HuH-7 (cell line): ENCODE results near the gene KCNK3.

ENCODE experiments used
- DNase-seq: peaks from one replicate; pipeline ENCODE4 v3.0.0; 2011; ENCODE audit warnings: low spot score

Gene KCNK3

DNA sequence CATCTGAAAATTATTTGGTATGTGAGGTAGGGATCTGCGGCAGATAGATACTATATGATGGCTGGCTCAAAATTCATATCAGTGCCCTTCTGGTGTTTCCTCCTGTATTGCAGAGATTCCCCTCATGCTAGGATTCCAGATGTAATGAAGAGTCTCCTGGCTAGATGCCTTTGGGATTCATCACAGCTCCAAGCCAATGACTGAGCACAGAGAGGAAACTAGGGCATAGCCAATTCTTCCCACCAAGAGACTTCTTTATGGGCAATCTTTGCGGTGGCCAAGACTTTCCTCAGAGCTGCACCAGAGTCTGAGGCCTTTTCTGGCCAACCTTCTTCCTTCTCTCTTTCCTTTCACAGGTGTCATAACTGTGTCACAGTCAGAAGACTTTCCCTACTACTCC, 25.9 kb upstream of the KCNK3 start:
- no peak for DNase-seq

GRCh38 chr2:26668041-26668440, 24.5 kb upstream of the KCNK3 start:
- no peak for DNase-seq

GRCh38 chr2:26668856-26669750, 23.4 kb upstream of the KCNK3 start:
- DNase-seq, result no peak

DNA sequence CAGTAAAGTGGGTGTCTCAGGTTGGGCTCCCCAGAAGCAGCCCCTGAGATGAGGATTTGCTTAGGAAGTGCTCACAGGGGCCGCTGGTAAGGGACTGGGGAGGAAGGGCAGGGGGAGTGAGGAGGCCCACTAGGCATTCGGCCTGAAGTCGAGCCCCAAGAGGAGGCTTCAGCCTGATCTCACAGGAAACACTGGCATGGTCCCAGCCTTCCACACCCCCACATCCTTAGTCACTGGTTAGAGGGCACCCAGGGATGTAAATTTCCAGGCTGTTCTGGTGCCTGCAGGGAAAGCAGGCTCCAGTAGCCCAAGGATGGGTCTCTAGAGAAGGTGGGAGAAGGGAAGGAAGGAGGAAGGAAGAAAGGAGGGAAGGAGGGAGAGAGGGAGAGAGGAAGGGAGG, 22.4 kb upstream of the KCNK3 start:
- DNase-seq, result no peak

DNA sequence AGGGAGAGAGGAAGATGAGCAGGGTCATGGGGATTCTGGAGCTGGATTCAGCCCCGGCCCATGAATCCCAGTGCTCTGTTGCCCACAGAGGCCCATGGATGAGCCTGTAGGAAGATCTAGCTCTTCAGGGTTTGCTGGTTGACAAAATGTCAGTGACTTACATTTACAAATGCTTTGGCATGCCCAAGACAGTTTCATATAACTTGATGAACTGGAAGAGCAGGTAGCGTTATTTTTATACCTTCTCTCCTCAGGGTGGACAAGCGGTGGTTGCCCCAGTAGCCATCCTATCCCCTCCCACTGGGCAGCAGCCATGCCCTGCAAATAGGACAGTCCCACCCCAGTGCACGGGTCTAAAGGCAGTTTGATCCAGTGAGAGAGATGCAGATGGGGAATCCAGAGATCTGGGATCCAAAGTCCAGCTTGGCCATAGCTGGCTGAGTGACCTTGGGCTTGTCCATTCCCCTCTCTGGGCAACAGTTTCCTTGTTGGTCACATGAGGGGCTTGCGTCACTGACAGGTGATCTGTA, 21.5 kb upstream of the KCNK3 start:
- no peak for DNase-seq

- no peak for DNase-seq
Observed at GRCh38 chr2:26671691-26672090, 20.8 kb upstream of the KCNK3 start.

- no peak for DNase-seq
Observed at GRCh38 chr2:26672112-26672817, 20.3 kb upstream of the KCNK3 start.

DNA sequence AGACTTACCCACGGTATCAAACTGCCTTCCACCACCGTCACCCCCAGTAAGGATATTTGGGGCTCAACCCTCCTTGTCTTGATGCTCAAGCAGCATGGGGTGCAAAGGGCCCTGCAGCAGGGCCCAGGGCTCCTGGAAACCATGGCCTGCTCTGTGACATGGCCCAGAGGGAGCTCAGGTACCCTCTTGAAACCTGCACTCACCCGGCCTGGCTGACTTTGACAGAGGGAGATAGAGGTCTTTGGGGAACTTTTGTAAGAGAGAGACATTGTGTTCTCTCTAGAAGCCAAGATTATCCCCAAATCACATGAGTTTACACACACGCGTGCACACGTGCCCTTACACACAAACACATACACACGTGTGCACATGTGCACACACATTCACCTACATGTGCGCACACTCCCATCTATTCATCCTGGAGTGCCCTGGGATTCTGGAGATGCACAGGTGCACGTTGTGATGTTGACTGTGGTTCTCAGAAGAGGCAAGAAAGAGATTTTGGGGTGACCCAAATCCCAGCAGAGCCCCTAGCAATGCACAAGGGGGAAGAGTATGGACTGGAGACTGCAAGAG, 19.6 kb upstream of the KCNK3 start:
- DNase-seq, result no peak

DNA sequence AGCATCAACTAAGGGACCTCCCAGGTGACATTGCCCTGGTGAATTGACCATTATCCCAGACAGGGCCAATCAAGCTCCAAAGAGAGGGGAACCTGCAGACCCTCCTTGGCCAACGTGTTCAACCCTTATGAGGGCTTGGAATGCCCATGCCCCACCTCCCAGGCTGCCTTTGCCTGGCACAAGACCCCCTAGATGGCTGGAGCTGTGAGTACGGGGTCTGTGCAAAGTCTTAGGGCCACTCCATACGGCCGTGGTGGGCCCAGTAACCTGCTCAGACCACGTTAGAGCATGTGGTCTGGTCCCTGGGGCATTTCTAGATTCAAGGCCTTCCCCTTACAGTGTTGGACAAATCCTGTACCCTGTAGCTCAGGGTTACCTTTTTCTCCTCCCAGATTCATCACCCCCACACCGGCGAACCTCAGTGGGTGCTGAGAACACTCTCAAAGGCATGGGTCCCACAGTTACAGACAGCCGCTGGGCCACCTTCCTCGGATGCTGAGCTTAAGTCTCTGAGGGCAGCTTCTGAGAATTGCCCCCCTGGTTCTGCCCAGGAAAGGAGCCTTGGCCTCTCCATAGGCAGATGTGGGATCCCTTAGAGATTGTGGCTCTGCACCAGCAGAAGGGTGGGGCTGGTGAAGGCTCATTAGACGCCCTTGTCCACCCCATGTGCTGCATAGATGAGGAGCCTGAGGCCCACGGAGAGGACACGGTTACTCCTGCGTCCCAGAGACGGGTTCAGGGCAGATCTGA, 18.3 kb upstream of the KCNK3 start:
- DNase-seq, result no peak

DNA sequence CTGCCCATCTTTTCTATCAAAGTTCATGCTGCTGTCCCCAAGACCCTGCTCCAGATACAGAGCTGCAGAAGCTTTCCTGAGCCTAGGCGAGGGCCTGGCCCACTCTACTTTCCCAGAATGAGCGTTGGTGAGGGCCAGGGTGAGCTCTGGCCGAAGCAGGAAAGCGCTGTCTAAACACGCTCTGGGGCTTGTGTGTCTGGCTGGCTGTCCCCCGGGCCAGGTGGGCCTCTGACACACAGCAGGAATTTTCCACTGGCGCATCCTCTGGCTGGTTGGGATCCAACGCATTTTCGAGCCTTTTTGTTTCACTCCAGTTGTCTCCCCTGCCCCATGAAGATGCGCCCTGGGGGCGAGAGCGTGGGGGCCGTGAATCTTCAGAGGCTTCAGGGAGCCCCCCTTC, 17.8 kb upstream of the KCNK3 start:
- DNase-seq, result no peak

DNA sequence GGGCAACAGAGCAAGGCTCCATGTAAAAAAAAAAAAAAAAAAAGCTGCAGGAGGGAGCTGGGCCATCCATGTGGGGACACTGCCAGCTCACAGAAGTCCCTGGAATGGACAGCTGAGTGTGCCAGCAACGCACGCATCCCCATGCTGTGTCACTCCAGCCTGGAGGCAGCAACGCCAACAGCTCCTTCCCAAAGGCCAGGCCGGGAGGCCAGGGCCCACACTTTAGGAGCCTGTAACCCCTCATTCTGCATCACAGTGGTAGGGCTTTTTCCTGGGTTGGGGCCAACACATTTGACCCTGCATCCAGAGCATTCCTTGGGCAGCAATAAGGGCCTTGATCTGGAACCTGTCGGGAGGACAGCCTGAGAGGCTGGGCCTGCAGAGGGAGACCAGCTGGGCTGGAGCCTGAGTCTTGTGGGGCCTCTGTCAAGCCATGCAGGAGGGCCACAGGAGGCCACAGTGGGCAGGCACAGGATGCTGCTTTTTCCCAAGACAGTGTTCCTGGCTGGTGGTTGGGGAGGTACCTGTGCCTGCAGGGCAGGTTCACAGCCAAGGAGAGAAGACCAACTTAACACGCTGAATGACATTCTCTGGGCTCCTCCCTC, 16.8 kb upstream of the KCNK3 start:
- no peak for DNase-seq

GRCh38 chr2:26678035-26678434, 14.5 kb upstream of the KCNK3 start:
- DNase-seq, result no peak

DNA sequence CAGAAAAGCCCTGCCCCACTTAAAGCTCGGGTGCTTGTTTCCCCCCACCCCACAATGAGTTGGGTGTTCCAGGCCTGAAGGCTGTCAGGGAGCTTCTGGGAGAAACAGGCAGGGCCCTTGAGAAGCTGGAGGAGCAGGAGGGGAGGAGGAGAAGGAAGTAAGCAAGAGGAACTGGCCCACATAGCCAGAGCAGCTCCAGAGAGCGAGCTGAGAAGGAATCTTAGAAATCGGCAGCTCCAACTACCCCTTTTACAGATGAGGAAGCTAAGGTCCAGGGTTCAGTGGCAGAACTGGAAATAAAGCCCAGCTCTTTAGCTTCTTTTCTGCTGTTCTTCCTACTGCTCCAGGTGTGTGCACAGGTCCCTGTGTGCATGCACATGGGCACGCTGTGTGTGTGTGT, 12.7 kb upstream of the KCNK3 start:
- no peak for DNase-seq

DNA sequence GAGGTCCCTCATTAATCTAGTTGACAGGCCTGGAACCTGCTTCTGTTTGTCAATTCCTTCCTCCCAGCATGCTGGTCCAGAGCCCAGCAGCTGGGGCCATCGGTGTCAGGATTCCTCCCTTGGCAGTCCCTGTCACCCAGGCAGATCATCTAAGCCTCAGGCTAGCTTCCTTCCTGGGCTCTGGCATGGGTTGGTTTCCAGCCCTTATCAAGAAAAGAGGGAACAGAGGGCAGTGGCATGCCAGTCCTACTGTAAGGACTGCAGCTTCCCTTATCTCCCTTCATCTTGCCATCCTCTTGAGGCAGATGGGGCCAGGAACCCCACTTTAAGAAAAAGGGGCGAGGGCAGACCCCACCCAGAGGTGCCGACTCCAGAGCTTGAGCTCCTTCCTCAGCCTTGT, 10.9 kb upstream of the KCNK3 start:
- no peak for DNase-seq

DNA sequence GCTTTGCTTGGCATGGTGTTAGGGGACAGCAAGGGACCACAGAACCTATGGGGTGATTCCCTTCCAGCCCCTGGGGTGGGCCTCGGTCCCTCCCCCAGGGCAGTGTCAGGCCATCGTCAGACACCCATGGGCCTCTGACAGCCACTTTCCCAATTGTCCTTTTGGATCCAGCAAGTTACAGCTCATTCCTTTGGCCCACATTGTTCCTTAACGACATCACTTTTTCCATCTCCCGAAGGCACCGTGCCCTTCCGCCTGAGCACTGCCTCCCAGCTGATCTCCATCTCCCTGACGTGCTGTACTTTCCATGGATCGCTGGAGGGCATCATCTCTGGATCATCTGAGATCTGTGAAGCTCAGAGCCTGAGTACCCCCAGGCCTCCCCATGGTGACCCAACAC, 10.4 kb upstream of the KCNK3 start:
- no peak for DNase-seq

- DNase-seq, result no peak
Observed at GRCh38 chr2:26683583-26683982, 8.9 kb upstream of the KCNK3 start.

DNA sequence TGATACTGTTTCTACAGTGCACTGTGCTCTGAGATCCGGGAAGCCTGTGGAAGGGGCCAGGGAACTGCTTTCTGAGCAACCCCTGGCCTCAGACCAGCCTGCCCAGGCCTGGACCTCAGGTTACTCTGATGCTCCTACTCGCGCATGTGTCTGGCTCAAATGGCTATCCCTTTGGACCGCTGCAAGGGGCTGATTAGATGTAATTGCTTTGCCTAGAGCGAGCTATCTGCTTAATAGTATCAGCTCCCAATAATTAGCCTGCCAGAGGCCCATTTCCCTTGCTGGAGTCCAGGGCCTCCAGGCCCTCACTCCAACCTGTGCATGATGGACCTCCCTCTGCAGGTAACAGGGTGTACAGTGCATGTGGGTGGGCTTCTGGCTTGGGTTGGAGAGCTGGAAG, 7.2 kb upstream of the KCNK3 start:
- DNase-seq, result no peak

GRCh38 chr2:26685989-26686839, 6.3 kb upstream of the KCNK3 start:
- DNase-seq, result no peak

DNA sequence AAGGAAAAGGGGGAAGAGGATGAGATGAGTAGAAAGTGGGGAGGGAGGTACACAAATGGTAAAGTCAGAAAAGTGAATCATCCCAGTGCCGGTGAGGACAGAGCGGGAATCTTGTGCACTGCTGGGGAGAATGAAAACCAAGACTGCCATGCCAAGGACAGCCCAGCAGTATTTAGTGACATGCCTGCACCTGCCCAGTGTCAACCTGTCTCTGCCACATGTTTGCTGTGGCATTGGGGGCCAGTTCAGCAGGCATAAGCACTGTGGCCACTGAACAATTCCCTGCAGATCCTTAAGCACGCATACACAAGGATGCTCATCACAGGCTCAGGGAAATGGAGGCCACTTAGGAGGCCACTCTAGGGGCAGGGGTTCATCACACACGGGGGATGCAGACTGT, 5.2 kb upstream of the KCNK3 start:
- no peak for DNase-seq

DNA sequence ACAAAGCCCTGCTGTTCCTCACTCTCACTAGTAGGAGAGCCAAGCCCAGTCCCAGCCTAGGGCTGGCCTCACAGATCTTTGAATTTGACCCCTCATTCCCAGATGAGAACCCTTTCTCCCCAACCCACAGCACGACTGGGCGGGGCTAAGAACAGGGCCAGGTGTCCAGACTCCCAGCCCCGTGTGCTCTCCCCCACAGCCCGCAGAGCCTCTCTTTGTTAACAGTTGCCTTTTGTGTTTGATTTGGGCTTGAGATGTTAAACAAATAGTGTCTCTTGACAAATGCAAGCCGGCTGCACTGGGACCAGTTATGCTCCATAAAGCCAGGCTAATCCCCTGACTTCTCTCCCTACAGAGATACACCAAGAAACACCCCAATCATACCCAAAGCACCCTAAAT, 4.7 kb upstream of the KCNK3 start:
- DNase-seq, result no peak

DNA sequence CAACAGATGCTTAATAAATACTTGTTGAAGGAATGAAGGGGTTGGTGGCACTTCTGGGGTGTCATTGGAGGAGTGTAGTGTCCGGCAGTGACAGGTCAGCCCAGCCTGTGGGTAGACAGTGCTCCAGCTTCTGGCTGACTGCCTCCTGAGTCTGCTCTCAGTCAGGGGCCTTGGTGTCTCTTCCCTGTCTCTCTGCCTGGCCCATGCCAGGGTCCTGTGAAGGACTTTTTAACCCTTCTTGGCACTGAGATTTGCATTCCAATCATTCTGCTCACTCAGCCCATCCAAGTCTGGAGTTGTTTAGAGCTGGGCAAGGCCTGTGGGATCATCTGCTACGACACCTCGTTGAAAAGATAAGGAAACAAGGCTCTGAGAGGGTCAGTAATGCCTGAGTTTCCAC, 1.4 kb upstream of the KCNK3 start:
- no peak for DNase-seq
